HG03175 (cell line): Measurements from ENCODE around the gene PRKACA.
"Not testable (repeated sequence)": the region's sequence is repeated elsewhere in the genome, so short reads cannot be mapped to it uniquely, and the experiment has no call there.

Experiments
- ATAC-seq: cut with Tn5 transposase; IDR thresholded peaks from one replicate; pipeline ENCODE4 v1.9.1; 2021; ENCODE audit warnings: mild to moderate bottlenecking, moderate library complexity; ENCODE audit not compliant: unreplicated experiment

Gene PRKACA

GRCh38 chr19:14053500-14053899, 64.1 kb downstream of the PRKACA start:
- no peak for ATAC-seq

GRCh38 chr19:14053032-14053431, 64.5 kb downstream of the PRKACA start:
- no peak for ATAC-seq

GRCh38 chr19:14052470-14052869, 65.1 kb downstream of the PRKACA start:
- ATAC-seq = no peak

GRCh38 chr19:14051980-14052379, 65.6 kb downstream of the PRKACA start:
- no peak for ATAC-seq

GRCh38 chr19:14050961-14051360, 66.6 kb downstream of the PRKACA start:
- not testable (repeated sequence) for ATAC-seq

GRCh38 chr19:14050512-14050911, 67.0 kb downstream of the PRKACA start:
- no peak for ATAC-seq

- ATAC-seq = no peak
These were observed 69.0 kb downstream of the PRKACA start for GRCh38 chr19:14048443-14049153.

- not testable (repeated sequence) for ATAC-seq
These were observed 69.7 kb downstream of the PRKACA start for GRCh38 chr19:14047866-14048265.

- not testable (repeated sequence) for ATAC-seq
These were observed 74.6 kb downstream of the PRKACA start for GRCh38 chr19:14042659-14043608.
